Thyroid gland (tissue), 4 donors: Measurements from ENCODE around the gene AKAP12.

Experiments used
- CTCF ChIP-seq, 6 experiments: fragments of 200-600 bp in 3 of 6; fragments of 450-650 bp in 3 of 6; sonication (generic) in 3 of 6; IDR thresholded peaks; one replicate each; pipeline ENCODE4 v1.5.1; 2016 to 2019; ENCODE audit warnings: antibody characterized with exemption in 6 of 6, mild to moderate bottlenecking in 2 of 6, inconsistent platforms in 1 of 6, moderate library complexity in 1 of 6
- POLR2A ChIP-seq, 2 donors: fragments of 450-650 bp; IDR thresholded peaks; one replicate each; pipeline ENCODE4 v1.6.1; 2017; ENCODE audit warnings: antibody characterized with exemption in 2 of 2, mild to moderate bottlenecking in 2 of 2, moderate library complexity in 1 of 2

- TF ChIP-seq POLR2A (IDR thresholded peaks at IDR 0.05) (no peak), CTCF (IDR thresholded peaks at IDR 0.05) (no peak)
These were observed 101.9 kb downstream of the AKAP12 start for GRCh38 chr6:151341476-151342195.
